GM19351 (cell line): Measurements from ENCODE around the gene HTR2C.
"Not testable (repeated sequence)": the region's sequence is repeated elsewhere in the genome, so short reads cannot be mapped to it uniquely, and the experiment has no call there.

Experiments used
- ATAC-seq: cut with Tn5 transposase; IDR thresholded peaks from one replicate; pipeline ENCODE4 v1.9.1; 2021; ENCODE audit warnings: mild to moderate bottlenecking, moderate library complexity; ENCODE audit not compliant: unreplicated experiment

Gene HTR2C

GRCh38 chrX:114937090-114937489 is 353.2 kb downstream of the HTR2C start:
- ATAC-seq: not testable (repeated sequence)

GRCh38 chrX:114952696-114953095 is 368.8 kb downstream of the HTR2C start:
- ATAC-seq: no peak
